GM12874 (cell line): Measurements from ENCODE around the gene ZNF814.

Experiments used
- CTCF ChIP-seq: IDR thresholded peaks from 2 replicates; pipeline ENCODE4 v1.5.1; 2011; ENCODE audit warnings: low read depth, mild to moderate bottlenecking, control low read depth, low read length, moderate library complexity; ENCODE audit not compliant: insufficient read depth

Gene ZNF814

GRCh38 chr19:57888560-57889231, at the start of gene ZNF814:
ZNF814 (minus strand) TSS chr19:57889037; CDS start chr19:57888802, 235 bp downstream.
- no peak for TF ChIP-seq CTCF

GRCh38 chr19:57935731-57936130, 46.9 kb upstream of the ZNF814 start:
- no peak for TF ChIP-seq CTCF

- TF ChIP-seq CTCF: no peak
These were observed 46.2 kb upstream of the ZNF814 start, which contains the start of gene ZNF418 for GRCh38 chr19:57934820-57935665. ZNF418 (minus strand) TSS chr19:57935402; CDS start chr19:57933822, 1,580 bp downstream.

- TF ChIP-seq CTCF: no peak
These were observed 38.8 kb upstream of the ZNF814 start for GRCh38 chr19:57927587-57927986.

GRCh38 chr19:57916168-57916995, 27.5 kb upstream of the ZNF814 start, which contains the start of gene ZNF417:
ZNF417 (minus strand) TSS chr19:57916592; CDS start chr19:57916411, 181 bp downstream.
- TF ChIP-seq CTCF: 0 out of 2 replicates have a peak, but pooled peaks have one; percentile 8

GRCh38 chr19:57914531-57914930, 25.7 kb upstream of the ZNF814 start:
- TF ChIP-seq CTCF: no peak
